Measurements from ENCODE around the gene ADCY5.

ADCY5 gene

DNA sequence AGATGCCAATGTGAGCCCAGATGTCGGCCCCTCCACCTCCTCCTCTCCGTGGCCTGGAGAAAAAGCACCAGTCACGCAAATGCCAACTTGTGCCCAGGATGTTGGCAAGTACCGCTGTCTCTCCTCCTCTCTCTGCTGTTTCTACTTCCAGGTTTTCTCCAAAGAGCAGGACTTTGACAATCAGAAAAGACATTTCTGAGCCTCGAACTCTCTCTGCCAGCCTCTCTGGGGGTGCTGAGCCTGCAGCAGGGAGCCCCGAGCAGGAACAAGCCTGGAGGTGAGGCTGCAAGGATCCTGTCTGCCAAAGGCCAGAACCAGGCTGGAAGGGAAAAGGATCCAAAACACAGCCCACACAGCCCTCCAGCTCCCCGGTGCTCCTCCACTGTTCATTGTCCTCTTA is 157.5 kb downstream of the ADCY5 start:
- H3K4me3 ChIP-seq (ENCODE audit: low read length): no peak overlapping the region
- no peak for DNase-seq (ENCODE audit: low read depth)
- TF ChIP-seq, protein P1, sequence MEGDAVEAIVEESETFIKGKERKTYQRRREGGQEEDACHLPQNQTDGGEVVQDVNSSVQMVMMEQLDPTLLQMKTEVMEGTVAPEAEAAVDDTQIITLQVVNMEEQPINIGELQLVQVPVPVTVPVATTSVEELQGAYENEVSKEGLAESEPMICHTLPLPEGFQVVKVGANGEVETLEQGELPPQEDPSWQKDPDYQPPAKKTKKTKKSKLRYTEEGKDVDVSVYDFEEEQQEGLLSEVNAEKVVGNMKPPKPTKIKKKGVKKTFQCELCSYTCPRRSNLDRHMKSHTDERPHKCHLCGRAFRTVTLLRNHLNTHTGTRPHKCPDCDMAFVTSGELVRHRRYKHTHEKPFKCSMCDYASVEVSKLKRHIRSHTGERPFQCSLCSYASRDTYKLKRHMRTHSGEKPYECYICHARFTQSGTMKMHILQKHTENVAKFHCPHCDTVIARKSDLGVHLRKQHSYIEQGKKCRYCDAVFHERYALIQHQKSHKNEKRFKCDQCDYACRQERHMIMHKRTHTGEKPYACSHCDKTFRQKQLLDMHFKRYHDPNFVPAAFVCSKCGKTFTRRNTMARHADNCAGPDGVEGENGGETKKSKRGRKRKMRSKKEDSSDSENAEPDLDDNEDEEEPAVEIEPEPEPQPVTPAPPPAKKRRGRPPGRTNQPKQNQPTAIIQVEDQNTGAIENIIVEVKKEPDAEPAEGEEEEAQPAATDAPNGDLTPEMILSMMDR (IDR thresholded peaks at IDR 0.05; ENCODE audit: insufficient read depth, low read depth, low read length, missing control alignments): no peak

- TF ChIP-seq, protein P1 (IDR thresholded peaks at IDR 0.05; ENCODE audit: insufficient read depth, low read depth, low read length, missing control alignments): no peak
- H3K4me3 ChIP-seq (ENCODE audit: low read length): no peak overlapping the region
- DNase-seq (ENCODE audit: low read depth): no peak
These were observed 157.9 kb downstream of the ADCY5 start for GRCh38 chr3:123290962-123291361.

DNA sequence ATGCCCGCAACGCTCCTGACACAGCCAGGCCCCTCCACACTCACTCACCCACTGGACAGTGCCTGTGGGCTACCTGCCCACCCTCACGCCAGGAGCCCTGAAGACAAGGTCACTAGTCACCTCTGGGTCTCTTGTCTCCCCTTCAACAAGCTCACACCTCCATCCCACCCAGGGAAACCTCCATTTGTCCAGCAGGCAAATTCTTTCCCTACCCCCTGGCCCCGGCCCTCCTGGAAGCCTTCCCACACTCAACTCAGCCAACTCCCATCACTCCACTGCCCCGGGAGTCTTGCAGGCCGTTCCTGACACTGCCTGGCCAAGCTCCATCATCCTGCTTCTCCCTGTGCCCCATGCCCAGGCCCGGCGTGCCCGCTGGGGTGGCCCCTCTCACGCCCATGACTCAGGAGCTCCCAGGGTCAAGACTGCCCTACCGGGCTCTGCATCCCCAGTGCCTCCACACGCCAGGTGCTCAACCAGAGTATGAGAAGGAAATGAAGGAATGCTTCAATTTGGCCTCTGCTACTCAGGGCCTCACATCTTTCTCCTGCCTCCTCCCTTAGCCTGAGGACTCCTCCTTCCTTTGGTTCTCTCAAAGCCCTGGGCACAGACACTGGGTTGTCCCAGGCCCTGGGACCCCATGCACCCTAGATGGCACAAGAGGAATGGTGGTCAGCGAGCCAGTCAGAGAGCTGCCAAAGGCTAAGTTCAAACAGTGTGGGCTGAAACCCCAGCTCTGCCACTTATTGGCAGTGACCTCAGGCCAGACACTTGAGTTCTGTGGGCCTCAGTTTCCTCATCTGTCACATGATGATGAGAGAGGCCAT is 158.6 kb downstream of the ADCY5 start:
- H3K4me3 ChIP-seq (ENCODE audit: low read length): no peak overlapping the region
- TF ChIP-seq, protein P1 (IDR thresholded peaks at IDR 0.05; ENCODE audit: insufficient read depth, low read depth, low read length, missing control alignments): no peak
- no peak for DNase-seq (ENCODE audit: low read depth)

DNA sequence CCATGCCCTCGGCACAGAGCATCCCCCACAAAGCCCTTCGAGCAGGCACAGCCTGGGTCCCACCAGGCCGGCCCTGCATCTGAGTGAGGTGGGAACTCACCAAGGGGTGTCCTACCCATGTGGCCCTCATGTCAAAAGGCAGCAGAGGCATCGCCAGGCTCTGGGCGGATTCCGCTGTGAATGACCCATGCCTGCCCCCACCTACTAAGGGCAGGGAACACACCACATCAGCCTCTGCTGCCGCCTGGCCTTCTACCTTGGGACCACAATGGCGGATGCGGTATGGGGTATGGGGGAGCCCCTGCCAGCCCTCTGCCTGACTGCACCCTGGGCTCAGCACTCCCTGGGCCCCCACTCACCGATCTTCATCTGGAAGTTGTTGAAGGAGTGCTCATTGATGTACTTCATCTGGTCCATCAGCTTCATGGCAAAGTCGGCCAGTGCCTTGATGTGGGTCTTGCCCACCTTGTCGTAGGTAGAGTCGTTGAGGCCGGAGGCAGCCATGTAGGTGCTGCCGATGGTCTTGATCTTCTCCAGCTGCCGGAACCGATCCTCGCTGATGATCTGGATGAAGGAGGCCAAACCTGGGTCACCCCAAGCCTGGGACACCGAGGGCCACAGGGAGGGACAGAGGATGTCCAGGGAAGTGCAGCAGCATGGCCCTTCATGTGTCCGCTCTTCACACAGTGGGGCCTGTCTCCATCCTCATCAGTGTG is 159.3 kb downstream of the ADCY5 start:
- no peak for DNase-seq (ENCODE audit: low read depth)
- no peak overlapping the region for H3K4me3 ChIP-seq (ENCODE audit: low read length)
- TF ChIP-seq, protein P1 (IDR thresholded peaks at IDR 0.05; ENCODE audit: insufficient read depth, low read depth, low read length, missing control alignments): no peak

GRCh38 chr3:123287962-123288302 is 161.0 kb downstream of the ADCY5 start:
- TF ChIP-seq, protein P1 (IDR thresholded peaks at IDR 0.05; ENCODE audit: insufficient read depth, low read depth, low read length, missing control alignments): no peak
- no peak for DNase-seq (ENCODE audit: low read depth)
- no peak overlapping the region for H3K4me3 ChIP-seq (ENCODE audit: low read length)

- TF ChIP-seq, protein P1 (IDR thresholded peaks at IDR 0.05; ENCODE audit: insufficient read depth, low read depth, low read length, missing control alignments): no peak
- H3K4me3 ChIP-seq (ENCODE audit: low read length): no peak overlapping the region
- DNase-seq (ENCODE audit: low read depth): no peak
These were observed 161.6 kb downstream of the ADCY5 start for GRCh38 chr3:123287051-123287961.
